HepG2 (cell line): ENCODE data around the gene TMEM19.

Experiments
- ADNP ChIP-seq: sonication (generic); formaldehyde crosslinking; IDR thresholded peaks from 2 replicates; pipeline ENCODE4 v1.4.0; 2020; ENCODE audit warnings: missing genetic modification reagents
- DMAP1 ChIP-seq: IDR thresholded peaks from 2 replicates; pipeline ENCODE4 v1.6.1; 2016
- REST ChIP-seq, 2 experiments: IDR thresholded peaks; 2 replicates each; pipeline ENCODE4 v1.6.1; 2011 to 2012; ENCODE audit warnings: low read length in 2 of 2, borderline replicate concordance in 1 of 2, low read depth in 1 of 2, mild to moderate bottlenecking in 1 of 2, moderate library complexity in 1 of 2
- ZFX ChIP-seq: sonication (generic); formaldehyde crosslinking; IDR thresholded peaks from 2 replicates; pipeline ENCODE4 v1.4.0; 2020; ENCODE audit warnings: mild to moderate bottlenecking, low read depth, missing genetic modification reagents, moderate library complexity
- ZNF337 ChIP-seq: sonication (generic); formaldehyde crosslinking; IDR thresholded peaks from 2 replicates; pipeline ENCODE4 v1.5.1; 2020; ENCODE audit warnings: missing genetic modification reagents, low read depth, mild to moderate bottlenecking, borderline replicate concordance
- TF ChIP-seq, protein P1 (sequence below): sonication (generic); formaldehyde crosslinking; IDR thresholded peaks from 2 replicates; pipeline ENCODE4 v1.4.0; 2020; ENCODE audit warnings: missing genetic modification reagents

DNA sequence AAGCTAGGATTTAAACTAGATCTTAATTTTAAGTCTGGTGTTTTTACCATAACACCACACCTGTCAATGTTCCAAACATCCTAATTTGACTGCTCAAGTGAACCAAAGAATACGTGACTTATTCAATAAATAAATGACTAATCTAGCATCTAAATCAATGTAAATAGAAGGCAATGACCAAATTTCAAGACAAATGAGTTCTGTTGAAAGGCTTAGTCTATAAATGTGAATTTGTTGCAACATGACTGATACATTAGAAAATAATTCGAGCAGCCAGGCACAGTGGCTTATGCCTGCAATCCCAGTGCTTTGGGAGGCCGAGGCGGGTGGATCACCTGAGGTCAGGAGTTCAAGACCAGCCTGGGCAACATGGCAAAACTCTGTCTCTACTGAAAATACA is 37.3 kb upstream of the TMEM19 start:
- no peak for TF ChIP-seq ADNP (CRISPR knock-in tag)
- TF ChIP-seq REST (IDR thresholded peaks at IDR 0.05; ENCODE audit: borderline replicate concordance in 1 of 2, low read depth in 1 of 2, low read length in 2 of 2): no peak
- TF ChIP-seq, protein P1, sequence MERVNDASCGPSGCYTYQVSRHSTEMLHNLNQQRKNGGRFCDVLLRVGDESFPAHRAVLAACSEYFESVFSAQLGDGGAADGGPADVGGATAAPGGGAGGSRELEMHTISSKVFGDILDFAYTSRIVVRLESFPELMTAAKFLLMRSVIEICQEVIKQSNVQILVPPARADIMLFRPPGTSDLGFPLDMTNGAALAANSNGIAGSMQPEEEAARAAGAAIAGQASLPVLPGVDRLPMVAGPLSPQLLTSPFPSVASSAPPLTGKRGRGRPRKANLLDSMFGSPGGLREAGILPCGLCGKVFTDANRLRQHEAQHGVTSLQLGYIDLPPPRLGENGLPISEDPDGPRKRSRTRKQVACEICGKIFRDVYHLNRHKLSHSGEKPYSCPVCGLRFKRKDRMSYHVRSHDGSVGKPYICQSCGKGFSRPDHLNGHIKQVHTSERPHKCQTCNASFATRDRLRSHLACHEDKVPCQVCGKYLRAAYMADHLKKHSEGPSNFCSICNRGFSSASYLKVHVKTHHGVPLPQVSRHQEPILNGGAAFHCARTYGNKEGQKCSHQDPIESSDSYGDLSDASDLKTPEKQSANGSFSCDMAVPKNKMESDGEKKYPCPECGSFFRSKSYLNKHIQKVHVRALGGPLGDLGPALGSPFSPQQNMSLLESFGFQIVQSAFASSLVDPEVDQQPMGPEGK: no peak
- no peak for TF ChIP-seq ZNF337 (CRISPR knock-in tag)
- TF ChIP-seq ZFX (CRISPR knock-in tag): no peak
- TF ChIP-seq DMAP1: no peak
